HG02981 (cell line): ENCODE data around the gene FGGY.

Experiments used
- ATAC-seq: cut with Tn5 transposase; IDR thresholded peaks from one replicate; pipeline ENCODE4 v1.9.1; 2021; ENCODE audit warnings: mild to moderate bottlenecking, moderate library complexity; ENCODE audit not compliant: unreplicated experiment

FGGY gene

GRCh38 chr1:59669752-59670312 is 372.9 kb downstream of the FGGY start:
- ATAC-seq = no peak

- ATAC-seq = no peak
Measured at GRCh38 chr1:59670662-59671061, 373.8 kb downstream of the FGGY start.

- ATAC-seq = no peak
Measured at GRCh38 chr1:59671066-59671952, 374.4 kb downstream of the FGGY start.

GRCh38 chr1:59671953-59672305 is 375.0 kb downstream of the FGGY start:
- ATAC-seq = no peak

- ATAC-seq = no peak
Measured at GRCh38 chr1:59672851-59673572, 376.1 kb downstream of the FGGY start.

GRCh38 chr1:59673573-59674450 is 376.9 kb downstream of the FGGY start:
- no peak for ATAC-seq

GRCh38 chr1:59674595-59674994 is 377.7 kb downstream of the FGGY start:
- no peak for ATAC-seq

GRCh38 chr1:59675936-59676335 is 379.0 kb downstream of the FGGY start:
- no peak for ATAC-seq

GRCh38 chr1:59678040-59678439 is 381.1 kb downstream of the FGGY start:
- no peak for ATAC-seq

GRCh38 chr1:59678493-59679228 is 381.8 kb downstream of the FGGY start:
- ATAC-seq = no peak

- no peak for ATAC-seq
Measured at GRCh38 chr1:59680044-59680443, 383.1 kb downstream of the FGGY start.

GRCh38 chr1:59682396-59683080 is 385.6 kb downstream of the FGGY start:
- no peak for ATAC-seq

GRCh38 chr1:59683197-59683596 is 386.3 kb downstream of the FGGY start:
- no peak for ATAC-seq

GRCh38 chr1:59684698-59685097 is 387.8 kb downstream of the FGGY start:
- ATAC-seq = no peak

- ATAC-seq = no peak
Measured at GRCh38 chr1:59685101-59685500, 388.2 kb downstream of the FGGY start.

GRCh38 chr1:59685666-59686065 is 388.8 kb downstream of the FGGY start:
- ATAC-seq = no peak

GRCh38 chr1:59686170-59686569 is 389.3 kb downstream of the FGGY start:
- no peak for ATAC-seq

GRCh38 chr1:59686574-59686973 is 389.7 kb downstream of the FGGY start:
- no peak for ATAC-seq

- no peak for ATAC-seq
Measured at GRCh38 chr1:59687081-59687480, 390.2 kb downstream of the FGGY start.

GRCh38 chr1:59688976-59689375 is 392.1 kb downstream of the FGGY start:
- no peak for ATAC-seq
